ENCODE data around the gene BARHL1. TPM values are rescaled to one million over a fixed set of nuclear protein-coding genes. Genes with fewer than 3 reads are reported as not detected.
A peak's percentile ranks its signal among the peaks of the same experiment; 100 is the strongest.

BARHL1 gene
- polyA plus RNA-seq, 1 donor: not detected

DNA sequence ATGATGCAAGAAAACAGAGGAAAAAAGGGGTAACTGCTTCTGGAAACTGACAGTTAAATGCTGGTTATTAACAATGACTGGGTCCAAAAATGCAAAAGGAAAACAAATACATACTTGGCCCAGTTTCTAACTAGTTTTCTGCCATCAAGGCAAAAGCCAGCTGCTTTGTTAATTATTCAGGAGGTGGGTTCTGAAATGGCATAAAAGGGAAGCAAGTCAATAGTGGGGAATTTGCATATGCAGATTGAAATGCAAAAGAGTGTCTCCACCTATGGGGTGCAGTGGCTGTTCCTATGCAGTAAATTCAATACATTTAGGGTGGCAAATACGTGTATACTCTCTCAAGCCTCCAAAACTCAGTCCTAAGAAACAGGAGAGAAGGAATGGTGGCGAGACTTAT is 33.4 kb downstream of the BARHL1 start:
- DNase-seq: no peak

DNA sequence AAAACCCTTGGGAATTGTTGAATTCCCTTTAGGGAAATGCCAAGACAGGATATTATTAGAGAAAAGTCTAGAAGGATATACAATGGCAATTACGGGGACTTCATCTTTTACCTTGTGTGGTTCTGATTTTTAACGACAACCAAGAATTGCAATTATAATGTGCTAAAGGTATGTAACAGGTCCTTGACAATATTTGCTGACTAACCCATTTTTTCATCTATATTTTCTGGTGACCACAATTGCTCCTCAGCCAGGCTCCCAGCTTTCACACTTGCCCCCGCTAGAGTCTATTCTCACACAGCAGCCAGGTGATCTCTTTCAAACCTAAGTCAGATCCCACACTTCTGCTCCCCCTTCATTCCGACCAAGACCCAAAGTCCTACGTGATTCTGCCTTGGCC is 34.3 kb downstream of the BARHL1 start:
- no peak for DNase-seq

GRCh38 chr9:132622159-132622558 is 39.8 kb downstream of the BARHL1 start:
- DNase-seq: peak; percentile 20

DNA sequence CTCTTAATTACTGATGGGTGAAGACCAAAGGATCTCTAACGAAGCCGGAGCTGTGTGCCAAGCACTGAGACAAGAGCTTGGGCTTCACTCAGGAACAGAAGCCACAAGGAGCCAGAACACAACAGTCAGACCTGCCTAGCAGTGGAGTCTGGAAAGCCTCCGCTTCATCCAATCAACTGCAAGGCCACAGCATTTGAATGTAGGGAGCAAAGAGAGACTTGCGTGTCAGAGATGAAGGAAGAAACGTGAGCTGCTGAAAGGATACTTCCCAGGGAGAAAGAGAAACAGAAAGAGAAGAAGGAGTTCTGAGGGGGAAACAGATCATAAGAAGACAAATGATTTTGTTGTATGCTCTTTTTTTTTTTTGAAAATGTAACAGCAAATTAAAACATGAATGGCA is 43.9 kb downstream of the BARHL1 start:
- DNase-seq: no peak

DNA sequence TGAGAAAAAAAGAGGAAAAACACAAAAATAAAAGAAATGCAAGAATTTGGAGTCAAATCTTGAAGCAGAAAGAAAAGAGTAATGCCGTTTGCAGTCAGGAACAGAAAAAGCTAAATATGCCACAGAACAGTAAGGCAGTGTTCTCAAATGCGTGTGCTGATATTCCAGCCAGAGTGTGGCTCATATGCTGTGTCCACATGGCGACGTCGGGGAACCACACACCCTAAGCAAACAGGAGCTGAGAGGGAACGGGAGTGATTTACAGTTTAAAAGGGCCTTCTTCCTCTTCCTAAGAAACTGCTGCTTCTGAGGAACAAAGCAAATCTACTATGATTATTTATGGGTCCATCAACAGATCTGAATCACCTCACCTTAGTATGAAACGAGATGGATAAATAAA is 44.7 kb downstream of the BARHL1 start:
- DNase-seq: no peak

DNA sequence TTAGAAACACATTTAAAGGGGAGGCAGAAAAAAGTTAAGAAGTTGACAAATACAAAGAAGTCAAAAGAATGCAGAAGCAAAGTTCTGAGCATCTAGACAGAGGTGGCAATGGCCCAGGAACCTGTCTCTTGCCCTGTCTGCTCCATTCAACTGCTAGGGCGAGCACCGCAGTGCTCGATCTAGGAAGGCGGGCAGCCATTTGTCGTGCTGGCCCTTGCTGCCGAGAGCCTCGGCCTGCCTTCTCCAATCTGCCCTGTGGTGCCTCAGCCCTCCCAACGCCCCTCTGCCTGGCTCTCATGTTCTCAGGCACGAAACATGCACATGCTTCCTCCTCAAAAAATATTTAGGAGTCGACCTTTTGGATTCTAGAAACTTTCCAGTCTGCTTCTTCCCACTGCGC is 45.2 kb downstream of the BARHL1 start:
- no peak for DNase-seq

DNA sequence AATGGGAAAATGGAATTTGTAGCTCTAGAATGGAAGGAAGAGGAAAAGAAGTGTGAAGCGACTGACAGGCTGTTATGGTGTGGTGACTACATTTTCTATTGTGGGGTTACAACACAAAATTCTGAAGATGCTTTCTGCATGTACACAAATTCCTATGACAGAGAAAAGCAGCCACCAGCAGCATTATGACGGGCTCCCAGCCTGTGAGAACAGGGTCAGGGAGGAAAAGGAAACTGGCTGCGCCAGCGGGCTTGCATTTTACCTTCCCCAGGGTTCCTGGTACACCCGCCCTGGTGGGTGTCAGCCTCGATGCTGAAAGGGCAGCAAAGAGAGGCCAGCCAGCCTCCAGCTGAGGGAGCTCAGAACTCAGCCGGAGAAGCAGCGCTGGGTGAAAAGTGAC is 46.3 kb downstream of the BARHL1 start:
- no peak for DNase-seq

DNA sequence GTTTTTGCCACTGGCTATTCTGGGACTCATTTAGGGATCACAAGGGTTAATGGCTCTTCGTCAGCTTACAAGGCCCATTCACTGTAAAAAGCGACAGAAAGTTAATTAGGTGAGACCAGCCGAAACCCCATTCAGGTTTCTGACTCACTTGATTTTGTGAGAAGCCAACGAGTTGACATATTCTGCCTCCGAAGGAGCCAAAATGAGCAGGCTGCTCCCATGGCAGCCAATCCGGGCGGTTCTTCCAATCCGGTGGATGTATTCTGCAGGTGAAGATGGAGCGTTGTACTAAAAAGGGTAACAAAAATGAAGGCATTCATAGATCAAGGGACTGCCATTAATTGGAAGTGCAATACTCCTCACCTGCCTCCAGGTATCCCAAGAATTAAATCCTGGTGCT is 47.7 kb downstream of the BARHL1 start:
- DNase-seq: no peak

GRCh38 chr9:132630811-132631210 is 48.4 kb downstream of the BARHL1 start:
- no peak for DNase-seq

DNA sequence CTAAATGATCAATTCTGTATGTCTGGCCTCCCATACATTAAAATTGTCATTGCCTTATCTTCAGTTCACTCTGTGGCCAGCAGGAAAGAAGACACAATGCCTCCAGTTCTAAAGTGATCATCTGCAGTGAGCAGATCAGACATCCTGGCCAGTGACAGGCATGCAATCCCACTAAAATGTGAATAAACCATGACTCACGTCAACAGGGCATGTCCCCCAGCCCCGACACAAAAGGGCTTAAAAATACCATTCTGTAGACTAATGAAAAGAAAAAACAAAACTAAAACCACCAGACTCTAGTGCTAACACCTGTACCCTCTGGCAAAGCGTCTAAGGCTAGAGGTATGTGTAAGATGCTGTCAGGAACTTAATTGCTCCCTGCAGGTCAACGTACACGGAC is 48.9 kb downstream of the BARHL1 start:
- DNase-seq: no peak

DNA sequence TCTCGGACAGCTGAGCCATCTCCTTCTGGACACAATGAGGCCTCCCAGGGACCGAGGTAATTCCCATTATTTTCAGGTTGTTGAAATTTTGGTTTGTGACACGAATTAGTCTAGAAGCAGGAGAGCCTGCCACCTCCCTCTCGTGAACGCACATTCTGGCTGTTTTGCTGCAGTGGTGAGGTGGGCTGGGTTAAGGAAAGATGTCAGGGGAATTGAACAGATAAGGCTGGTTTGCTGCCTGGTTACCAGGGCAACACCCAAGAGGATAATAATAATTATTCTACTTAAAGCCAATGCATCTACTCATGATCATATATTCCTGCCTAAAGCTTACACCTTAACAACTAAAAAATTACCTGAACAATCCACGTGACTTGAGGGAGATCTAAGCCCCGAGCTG is 49.3 kb downstream of the BARHL1 start:
- no peak for DNase-seq

- DNase-seq: no peak
These were observed 50.2 kb downstream of the BARHL1 start for GRCh38 chr9:132632413-132633129.

DNA sequence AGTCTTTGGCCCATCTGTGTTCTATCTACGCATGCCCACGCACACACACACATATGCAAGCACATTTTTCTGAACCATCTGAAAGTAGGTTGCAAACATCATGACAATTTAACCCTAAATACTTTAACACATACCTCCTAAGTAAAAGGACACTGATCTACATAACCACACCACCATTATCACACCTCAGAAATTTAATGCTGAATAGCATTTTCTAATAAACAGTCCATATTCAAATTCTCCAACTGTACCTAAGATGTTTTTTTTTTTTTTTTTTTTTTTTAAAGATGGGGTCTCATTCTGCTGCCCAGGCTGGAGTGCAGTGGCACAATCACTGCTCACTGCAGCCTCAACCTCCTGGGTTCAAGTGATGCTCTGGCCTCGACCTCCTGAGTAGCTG is 51.9 kb downstream of the BARHL1 start:
- no peak for DNase-seq

DNA sequence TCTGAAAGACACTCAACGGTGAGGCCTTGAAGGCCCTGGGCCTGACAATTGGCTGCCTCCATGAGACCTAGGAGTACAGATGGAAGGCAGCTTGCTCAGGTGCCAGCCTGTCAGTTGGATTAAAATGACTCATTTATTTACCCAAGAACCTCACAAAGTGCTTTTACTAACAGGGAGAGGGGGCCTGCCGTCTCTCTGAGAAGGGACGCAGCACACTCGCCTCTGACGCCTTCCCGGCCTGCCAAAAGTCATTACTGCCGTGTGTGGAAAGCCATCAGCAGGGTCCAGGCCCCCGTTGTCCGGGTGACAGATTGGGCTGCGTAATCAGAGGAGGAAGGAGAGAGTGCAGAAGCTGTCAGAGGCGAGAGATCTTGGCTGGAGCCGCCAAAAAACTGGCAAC is 54.9 kb downstream of the BARHL1 start:
- no peak for DNase-seq

- DNase-seq: no peak
These were observed 55.4 kb downstream of the BARHL1 start for GRCh38 chr9:132637801-132638200.

DNA sequence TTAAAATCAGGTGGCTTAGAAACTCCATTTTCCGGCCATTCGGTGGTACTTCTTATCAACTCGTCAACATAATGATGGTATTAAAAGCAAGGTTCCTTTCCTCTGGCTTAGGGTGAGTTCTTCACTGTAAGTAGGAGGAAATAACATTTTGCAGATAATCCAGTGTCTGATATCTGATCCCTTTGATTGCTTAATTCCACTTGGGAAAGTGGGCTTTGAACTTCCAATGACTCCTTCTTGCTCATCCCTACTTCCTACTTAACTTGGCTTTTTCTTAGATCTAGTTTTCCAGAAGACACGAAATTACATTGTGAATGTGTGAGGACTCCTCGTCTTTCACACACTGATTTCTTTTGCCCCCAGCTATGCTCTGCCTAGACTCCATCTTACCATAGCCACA is 55.8 kb downstream of the BARHL1 start:
- no peak for DNase-seq

DNA sequence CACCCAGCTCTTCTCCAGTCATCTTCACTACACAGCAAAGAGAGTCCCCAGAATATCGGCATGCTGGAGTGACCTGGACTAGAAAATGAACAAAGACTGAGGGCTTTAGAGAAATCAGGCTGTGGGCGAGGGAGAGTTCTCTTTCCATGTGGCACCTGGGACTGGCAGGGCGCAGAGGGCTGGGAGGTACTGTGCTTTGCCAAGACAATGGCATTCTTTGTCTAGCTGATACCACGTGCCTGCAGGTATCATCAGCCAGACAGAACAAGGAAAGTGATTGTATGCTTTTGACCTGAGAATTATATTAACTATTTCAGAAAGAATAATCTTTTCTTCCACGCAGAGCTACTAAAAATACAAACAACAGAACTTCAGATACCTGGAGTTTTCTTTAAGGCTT is 56.9 kb downstream of the BARHL1 start:
- no peak for DNase-seq

Other genes with a start within 250 kb of the BARHL1 start
- 64.2 TPM for gene SETX, start 227.6 kb upstream of the BARHL1 start, polyA plus RNA-seq (ENCODE audit: insufficient read length)
- 20.9 TPM for gene TTF1, start 175.8 kb upstream of the BARHL1 start, polyA plus RNA-seq (ENCODE audit: insufficient read length)
- gene CFAP77, start 172.4 kb upstream of the BARHL1 start, polyA plus RNA-seq (ENCODE audit: insufficient read length): 0.83 TPM
- 18.9 TPM for gene DDX31, start 87.4 kb downstream of the BARHL1 start, polyA plus RNA-seq (ENCODE audit: insufficient read length)
- gene GTF3C4, start 87.9 kb downstream of the BARHL1 start, polyA plus RNA-seq (ENCODE audit: insufficient read length): 30.0 TPM